Middle frontal gyrus (tissue), 1 donor: ENCODE results near the gene SCTR.

Experiments
- DNase-seq: peaks from one replicate; pipeline ENCODE4 v3.0.0-alpha.2; 2015; ENCODE audit warnings: low spot score; ENCODE audit errors: extremely low spot score

Gene SCTR

DNA sequence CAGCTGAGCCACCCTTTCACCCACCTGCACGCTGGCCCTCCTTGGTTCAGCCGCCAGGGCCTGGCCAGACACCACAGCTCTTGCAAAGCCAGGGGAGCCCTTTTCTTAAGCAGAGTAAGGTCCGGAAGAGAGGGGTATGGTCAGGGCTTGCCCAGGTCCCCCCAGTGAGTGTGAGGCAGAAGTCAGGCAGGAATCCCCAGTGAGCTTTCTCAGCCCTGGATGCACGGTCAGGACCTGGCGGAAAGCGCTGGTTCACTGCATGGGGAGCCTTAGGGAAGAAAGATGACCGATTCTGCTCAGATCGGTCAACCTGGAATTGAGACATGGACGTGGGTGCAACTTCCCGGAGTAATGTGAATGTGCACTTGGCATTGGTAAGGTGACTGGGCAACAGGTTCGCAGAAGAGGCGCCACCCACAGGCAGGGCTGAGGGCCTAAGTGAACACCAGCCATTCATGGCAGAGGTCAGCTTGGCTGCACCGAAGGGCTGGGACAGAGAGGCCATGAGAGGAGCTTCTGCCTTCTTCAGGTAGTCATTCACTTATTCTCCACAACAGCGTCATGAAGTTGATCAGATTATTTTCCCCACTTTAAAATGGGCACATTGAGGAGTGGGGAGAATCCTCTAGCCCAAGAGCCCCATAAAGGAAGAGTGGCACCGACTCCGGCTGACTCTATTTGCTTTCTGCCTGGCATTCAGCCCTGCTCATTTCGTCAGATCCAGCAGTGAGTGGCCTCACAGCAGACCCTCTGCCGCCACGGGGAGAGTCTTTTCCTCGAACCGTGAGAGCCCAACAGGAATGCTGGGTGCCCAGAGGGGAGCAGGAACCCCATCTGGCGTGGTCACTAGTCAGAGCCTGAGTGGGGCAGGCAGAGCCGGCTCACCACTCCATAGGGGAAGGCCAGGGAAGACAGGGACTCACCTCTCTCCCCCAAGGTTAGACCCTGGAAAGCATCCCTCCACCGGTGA is 35.8 kb downstream of the SCTR start:
- no peak for DNase-seq

DNA sequence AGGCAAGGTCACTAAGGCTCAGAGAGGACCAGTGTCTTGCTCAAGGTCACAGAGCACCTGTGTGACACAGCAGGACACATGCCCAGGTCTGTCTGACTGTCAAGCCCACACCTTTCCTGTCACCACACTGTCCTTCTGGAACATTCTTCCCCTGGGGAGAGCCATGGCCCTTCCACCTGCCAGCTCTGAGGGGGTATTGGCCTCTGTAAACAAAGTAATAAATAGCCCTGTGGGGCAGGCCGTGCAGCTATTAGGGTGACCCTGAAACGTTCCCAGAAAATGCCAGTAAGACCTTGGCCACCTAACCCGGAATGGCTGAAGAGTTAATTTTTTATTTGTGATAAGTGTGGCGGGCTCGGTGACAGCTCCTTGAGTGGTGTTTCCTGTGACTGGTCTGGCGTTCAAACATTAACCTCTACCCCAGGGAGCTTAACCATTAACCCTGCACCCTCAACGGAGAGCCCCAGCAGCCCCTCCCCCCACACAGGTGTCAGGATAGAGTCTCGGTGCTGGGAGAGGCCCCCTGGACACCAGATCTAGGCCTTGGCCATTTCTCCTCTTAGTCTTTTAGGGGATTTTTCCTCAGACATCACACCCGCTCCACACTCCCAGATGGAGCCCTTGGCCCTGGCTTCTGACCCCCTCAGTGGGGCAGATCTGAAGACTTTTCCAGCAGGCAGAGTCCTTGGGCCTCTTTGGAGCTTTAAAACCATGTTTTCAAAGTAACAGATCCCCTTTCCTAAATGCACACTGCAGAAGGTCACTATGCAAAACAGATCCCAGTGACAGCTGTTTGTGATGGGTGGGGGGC is 36.6 kb downstream of the SCTR start:
- DNase-seq, result no peak

DNA sequence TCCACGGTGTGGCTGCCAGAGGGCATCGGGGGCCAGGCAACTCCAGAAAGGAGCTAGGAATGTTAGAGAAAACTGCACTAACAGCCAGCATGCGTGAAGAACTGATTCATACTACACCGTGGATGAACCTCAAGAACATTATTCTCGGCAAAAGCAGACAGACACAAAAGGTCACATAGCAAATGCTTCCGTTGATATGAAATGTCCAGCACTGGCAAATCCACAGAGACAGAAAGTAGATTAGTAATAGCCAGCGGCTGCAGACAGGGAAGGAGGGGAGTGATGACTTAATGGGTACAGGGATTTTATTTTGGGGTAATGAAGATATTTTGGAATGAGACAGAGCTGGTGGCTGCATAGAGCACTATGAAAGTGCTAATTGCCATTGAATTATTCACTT is 37.4 kb downstream of the SCTR start:
- no peak for DNase-seq

DNA sequence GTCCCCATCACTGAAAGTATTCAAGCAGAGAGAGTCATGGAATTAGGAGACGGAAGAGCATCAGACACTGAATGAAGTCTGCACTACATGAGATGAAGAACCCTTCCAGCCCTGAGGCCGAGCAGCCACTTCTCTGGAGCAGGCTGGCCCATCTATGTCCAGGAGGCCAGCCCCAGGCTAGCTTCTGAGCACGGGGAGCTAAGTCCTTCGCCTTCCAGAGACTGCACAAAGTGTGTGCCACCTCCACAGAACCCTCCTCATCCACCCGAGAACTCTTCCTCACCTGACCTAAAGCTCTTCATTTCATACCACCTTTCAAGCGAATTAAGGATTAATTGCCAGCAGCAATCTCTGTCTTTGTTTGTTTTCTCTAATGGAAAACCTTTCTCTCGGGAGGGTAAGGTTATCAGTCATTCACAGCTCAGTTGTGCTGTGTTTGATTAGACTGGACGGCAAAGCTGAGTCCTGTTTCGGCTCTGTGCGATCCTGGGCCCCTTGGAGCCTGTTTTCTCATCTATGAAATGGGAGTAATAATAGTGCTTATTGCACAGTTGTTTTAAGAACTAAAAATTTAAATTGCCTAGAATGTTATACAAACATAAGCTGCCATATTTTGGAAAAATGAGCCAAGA is 38.0 kb downstream of the SCTR start:
- no peak for DNase-seq

DNA sequence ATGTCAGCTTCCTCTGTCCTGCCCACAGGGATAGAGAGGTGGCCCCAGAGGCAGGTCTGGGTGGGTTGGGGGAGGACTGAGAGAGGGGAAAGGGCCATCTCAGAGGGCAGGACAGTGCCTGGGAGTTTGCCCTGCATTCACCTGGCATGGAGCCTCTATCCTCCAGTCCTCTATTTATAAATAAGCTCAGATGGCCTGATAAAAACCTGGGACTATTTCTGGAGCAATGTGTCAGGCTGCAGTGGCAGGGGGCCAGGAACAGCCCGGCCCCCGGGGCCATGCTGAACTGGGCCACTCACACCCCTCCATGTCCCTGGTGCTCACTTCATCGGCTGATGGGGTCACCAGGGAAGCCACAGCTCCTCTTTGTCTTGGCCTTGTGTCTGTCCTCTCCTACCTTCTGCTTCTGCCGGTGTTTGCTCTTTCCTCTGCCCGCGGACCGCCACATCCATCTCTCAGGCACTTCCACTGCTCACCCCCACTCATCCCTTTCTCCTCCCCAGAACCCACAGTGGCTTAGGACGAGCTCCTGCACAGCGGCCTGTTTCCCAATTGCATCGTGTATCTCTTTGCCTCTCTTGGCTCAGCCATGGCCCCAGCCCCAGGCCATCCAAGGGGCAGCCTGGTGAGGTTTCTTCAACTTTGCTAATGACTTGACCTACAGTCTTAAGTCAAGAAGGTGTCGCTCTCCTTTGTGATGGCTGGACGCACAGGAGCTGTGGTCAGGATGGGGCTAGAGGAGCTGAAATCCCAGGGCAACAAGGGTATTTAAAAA is 38.8 kb downstream of the SCTR start:
- DNase-seq, result no peak

DNA sequence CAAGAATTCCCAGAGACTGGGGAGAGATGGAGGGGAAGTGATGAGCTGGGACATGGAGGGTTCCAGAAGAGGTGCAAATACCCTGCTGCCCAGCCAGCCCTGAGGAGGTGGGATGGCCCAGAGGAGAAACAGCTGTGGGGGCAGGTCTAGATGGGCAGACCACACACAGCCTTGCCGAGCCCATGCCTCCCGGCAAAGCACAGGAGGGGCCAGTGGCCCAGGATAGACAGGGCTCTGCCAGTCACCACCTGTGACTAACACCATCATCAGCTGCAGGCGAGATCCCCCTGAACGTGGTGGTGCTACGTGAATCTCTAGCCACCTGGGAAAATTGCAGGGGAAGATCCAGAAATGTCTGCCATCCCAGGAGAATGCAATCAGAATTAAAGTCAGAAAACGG is 39.4 kb downstream of the SCTR start:
- no peak for DNase-seq

DNA sequence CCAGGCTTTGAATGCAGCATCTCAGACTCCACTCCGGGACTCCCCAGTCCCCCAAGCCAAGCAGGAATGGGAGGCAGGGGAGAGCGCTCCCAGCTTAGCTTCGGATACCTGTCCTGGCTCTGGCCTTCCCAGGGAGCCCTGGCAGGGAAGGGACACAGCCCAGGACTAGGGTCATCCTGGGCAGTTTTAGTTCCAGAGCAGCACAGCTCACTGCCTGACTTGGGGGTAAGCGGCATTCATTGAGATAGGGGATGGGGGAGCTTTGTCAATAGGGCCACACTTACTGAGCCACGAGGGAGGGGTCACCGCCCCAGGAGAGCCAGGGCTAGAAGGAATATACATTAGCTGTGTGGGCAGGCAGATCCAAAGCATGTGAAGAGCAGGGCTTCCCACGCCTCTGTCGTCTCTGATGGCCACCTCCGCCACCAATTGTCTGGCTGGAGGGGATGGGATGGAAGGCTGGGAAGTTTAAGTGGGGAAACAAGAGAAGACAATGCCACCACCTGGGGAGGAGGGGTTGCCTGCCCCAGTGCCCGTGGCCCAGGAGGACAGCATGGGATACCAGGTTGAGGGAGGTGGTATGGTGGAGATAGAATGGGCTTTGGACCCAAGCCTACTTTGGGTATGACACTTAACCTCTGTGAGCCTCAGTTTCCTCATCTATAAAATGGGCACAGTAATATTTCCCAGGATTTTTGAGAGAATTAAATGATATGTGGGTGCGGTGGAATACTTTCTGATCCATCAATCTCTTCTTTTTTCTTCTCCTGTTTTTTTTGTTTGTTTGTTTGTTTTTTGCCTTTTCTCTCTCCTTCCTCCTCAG is 40.2 kb downstream of the SCTR start:
- DNase-seq, result no peak

DNA sequence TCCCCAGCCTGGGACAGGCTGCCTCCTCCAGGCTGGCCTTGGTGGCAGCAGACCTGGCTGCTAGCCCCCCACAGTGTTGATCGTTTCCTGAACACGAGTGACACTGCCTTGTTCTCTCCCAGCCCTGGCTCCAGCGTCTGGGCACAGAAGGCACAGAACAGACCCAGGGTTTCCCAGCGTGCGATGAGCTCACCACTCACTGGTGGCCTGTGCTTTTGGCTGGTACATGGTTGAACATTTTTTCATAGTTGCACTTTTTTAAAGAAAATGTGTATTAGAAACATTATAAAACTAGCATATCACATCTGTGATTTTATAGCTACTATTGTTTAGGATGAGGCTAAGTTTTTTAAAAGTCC is 40.9 kb downstream of the SCTR start:
- DNase-seq, result no peak

DNA sequence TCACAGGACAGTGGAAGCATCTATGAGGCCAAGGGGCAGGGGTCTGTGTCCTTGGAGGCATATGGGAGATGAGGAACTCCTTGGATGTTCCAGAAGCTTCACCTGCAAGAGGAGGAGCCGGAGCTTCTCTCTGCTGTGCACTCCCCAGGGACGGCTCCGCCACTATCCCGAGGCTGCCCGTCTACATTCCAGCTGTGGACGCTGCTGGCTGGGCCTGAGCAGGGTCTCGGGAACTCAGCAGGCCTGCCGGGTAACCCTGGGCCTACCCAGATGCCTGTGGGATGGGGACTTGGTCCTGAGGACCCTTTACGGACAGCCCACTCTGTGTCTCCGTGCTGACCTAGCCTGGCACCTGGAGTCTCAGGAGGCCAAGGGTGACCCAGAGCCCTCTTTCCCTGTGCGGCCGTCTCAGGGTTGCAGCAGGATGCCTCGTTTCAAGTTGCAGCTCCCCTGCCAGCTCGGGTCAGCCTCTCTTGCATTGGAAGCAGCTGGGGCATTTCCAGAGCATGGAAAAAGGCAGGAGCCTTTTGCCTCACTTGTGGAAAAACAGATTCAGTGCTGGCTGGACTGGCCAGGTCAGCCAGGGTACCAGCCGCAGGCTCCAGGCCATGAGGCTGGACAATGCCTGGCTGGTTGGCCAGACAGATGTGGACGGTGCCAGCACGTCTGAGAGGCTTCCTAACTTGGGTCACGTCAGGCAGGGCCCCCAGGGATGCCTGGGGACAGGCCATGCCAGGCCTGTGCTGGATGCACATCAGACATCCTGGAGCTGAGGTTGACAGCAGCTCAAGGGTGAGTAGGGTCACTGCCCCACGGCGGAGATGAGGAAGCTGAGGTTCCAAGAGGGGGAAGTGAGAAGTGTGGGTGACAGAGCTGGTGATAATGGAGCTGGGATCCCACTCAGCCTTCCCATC is 41.5 kb downstream of the SCTR start:
- no peak for DNase-seq

DNA sequence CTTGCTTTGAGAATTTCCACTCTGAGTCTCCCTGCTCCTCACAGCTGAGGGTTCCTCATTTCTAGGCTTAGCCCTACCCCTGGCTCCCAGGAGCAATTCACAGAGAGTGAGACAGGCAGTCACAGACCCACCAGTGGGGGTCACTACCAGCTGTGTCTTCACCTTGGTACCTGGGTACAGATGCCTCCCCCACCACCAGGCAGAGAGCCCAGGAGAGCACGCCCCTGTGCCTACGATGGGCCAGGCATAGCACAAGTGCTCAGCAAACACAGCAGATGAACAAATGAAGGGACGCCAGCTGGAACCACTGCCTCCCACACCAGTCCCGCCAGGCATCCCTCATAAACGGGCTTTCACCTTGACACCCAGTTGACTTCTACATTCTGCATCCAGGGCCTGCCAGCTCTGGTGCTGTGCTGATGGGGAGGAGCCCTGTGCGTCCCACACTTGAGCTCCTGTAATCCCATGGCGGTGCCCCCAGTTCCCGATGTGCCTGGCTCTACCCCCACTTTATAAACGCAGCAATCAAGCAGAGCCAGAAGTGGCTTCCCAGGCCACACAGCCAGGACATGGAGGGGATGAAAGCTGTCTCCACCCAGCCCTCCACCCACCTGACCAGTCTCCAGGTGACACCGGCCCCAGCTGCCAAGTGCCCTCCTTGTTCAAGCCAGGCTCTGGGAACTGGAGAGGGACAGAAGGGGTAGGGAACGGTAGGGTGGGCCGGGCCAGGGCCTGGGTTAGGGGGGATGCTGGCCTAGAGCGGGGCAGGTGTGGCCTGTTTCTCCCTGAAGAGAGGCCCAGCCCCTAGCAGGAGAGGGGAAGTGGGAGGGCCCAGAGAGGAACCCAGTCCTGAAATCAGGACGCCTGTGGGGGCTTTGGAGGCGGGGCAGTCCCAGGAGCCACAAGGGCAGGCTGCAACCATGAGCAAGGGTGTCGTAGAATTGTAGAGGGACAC is 42.5 kb downstream of the SCTR start:
- DNase-seq, result no peak

DNA sequence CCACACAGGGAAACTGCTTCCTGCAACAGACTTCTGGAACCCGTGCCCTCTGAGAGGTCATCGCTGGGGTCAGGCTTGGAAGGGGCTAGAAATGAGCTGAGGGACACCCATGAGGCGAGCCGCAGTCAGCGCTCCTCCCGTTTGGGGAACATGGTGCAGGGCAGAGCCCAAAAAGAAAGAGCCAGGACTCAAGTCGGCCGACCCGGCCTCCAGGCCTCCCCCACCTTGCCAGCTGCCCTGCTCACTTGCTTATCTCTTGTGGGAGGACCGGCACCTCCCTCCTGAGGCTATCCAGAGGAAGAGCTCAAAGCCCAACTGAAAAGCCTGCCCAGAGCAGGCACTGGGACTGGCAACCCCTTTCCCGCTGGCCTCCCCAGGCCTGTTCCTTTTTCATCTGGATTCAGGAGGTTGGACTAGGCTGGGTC is 43.6 kb downstream of the SCTR start:
- DNase-seq, result no peak

DNA sequence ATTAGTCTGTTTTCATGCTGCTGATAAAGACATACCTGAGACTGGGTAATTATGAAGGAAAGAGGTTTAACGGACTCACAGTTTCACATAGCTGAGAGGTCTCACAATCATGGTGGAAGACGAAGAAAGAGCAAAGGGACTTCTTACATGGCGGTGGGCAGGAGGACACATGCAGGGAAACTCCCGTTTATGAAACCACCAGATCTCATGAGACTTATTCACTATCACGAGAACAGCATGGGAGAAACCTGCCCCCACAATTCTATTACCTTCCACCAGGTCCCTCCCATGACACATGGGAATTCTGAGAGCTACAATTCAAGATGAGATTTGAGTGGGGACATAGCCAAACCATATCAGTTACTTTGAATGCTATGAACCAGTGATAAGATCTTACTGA is 44.1 kb downstream of the SCTR start:
- DNase-seq, result no peak

DNA sequence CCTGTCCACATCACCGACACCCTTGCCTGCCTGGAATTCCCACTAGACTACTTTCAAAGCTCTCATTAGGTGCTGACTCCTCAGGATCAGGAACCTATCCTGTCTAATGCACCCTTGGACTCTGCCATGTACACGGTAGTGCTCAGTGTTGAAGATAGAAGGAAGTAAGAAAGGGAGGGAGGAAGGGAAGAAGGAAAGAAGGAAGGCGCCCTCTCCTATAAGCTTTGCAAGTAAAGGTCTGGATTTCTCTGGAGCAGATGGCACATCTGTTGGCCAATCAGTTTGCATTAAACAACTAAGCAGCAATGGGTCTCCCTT is 45.3 kb downstream of the SCTR start:
- no peak for DNase-seq

DNA sequence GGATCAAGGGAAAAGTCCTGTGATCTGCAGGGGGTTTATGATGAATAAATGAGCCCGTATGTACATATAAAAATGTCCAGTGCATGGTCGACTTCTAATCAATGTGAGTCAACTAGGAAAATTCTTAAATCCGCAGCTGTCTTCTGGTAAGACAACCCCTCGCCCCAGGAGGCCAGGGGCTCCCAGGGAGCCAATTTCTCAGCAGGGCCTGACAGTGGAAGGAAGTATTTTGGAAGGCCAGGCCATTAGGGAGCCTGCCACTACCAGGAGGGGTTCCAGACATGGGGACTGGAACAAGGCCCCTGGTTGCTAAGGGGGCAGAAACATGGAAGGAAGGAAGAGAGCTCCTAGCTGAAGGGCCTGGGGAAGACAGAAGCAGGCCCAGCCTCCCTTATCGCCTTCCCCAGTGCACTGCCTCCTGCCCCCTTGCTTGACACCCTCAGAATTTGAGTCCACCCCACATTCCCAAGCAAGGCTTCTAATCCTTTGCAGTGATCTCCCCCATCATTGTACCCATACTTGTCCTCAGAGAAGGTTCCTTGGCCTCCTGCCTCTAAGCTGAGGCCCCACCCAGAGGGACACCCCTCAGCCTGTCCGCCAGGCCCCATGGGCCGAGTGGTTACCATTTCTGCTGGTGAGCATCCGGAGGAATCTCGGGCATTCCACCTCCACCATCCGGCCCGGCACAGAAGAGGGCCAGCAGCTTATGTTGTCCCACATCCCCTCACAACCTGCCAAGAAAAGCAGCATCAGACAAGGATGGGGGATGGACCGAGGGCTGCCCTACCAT is 45.9 kb downstream of the SCTR start:
- no peak for DNase-seq

DNA sequence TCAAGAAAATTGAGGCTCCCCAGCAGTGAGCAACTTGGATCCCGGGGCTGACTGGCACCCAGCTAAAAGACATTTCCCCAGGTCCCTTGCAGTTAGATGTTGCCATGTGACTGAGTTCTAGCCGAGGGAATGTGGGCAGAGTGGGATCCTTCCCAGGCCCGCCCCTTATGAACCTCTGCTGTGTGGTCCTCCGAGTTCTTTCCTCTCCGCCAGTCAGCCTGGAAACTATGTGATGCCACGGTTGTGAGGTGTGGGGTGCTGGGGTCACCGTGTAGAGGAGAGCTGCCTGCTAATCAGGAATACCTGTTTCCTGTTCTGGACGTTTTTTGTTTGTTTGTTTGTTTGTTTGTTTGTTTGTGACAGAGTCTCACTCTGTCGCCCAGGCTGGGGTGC is 47.2 kb downstream of the SCTR start:
- no peak for DNase-seq

DNA sequence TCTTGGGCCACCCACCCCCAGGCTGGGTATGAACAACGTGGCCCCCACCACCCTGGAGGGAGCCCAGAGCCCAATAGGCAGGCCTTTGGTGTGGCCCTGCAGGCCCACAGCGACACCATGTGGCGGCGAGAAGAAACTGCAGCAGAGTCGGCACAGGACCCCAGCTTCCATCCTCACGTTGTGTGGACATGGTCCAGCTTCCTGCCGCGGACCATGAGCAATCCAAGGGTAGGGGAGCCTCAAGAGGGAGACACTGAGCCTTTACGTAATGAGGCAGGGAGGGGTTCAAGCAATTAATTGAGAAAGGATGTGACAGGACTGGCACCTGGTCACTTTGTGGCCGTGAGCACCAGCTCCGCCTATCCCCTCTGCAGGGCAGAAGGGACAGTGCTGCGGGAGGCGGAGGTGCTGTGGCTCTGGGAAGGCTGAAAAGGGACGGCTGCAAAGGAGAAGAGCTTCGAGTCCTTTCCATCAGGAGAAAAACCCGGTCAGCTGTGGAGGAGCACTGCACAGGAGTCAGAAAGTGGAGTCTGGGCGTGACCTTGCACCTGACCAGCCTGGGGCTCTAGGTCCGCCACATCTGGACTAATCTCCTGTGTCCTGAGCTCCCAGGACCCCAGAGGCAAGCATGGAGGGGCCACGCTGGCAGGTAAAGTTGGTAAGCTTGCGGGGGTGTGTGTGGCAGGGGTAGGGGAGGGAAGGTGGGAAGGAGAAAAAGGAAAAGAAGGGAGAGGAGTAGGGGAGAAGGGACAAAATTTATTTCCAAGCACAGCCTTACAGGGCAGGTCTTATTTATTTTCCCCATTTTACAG is 47.8 kb downstream of the SCTR start:
- no peak for DNase-seq

DNA sequence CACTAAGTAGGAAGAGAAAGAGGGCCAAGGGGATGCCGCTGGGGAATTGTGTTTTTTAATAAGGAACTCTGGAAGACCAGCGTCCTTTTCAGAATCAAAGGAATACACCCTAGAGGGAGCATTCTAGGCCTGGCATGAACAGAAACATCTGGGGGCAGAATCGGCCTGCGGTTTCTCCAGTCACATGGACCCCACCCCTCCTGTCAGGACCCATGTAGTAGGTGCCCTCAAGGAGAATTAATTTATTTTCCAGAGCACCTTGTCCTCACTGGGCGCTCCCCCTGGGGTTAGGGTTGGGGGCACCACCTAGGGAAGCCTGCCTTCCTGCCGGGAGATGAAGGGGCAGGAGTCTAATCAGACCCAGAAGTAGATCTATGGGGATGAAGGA is 48.4 kb downstream of the SCTR start:
- DNase-seq, result no peak
